Measurements from ENCODE around the gene MYH11.
"Not testable (repeated sequence)": the region's sequence is repeated elsewhere in the genome, so short reads cannot be mapped to it uniquely, and the experiment has no call there.

Gene MYH11

GRCh38 chr16:15874745-15875314, 18.0 kb upstream of the MYH11 start:
- DNase-seq = peak; percentile 65

DNA sequence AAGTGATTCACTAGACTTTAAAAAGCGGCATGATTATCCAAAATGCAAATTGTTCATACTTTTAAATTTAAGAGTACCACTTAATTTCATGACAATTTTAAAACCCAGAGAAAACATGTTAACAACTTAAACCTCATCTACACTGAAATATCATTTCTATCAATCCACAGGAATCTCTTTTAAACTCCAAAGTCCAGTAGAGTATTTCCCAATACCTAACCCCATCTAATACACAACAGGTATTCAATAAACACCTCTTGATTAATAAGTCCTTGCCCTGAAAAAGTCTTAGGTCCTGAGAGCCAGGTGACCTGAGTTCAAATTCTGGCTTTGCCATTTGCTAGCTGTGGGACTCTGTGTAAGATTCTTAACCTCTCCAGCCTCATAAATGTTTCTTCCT, 16.9 kb upstream of the MYH11 start:
- no peak for DNase-seq

DNA sequence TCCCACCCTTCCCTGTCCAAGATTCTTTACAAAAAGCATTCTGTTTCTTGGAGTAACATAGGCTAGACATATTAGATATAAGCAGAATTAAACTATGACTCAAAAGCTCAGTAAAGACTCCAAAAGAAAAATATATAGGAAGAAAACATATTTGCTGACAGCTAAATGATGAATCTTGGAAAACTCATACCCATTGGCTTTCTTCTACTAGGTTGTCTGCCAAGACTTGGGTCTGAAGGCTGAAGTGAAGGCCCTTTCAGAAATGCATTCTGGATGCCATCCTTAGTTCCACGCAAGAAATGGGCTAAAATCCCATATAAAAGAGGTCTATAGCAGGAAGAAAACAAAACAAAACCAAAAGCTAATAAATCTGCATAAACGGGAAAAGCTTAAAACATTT, 16.5 kb upstream of the MYH11 start:
- DNase-seq = no peak

GRCh38 chr16:15870011-15870410, 13.2 kb upstream of the MYH11 start:
- no peak for DNase-seq

DNA sequence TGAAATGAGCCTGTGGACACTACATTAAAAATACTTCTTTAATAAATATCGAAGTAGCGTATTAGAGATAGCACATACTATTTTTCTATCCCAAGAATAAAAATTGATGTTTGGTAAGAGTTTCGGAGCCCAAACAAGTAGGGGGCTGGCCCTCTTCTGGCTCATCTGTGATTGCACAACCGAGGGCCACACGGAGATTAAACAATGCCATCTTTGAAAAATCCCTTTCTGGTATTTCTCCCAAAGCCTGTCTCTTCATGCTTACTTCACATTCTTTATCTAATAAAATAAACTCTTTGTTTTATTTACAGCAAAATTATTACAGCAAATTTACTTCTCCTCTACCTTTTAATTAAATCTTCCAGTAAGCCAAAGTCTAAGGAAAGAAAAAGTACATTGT, 9.6 kb upstream of the MYH11 start:
- DNase-seq = no peak

DNA sequence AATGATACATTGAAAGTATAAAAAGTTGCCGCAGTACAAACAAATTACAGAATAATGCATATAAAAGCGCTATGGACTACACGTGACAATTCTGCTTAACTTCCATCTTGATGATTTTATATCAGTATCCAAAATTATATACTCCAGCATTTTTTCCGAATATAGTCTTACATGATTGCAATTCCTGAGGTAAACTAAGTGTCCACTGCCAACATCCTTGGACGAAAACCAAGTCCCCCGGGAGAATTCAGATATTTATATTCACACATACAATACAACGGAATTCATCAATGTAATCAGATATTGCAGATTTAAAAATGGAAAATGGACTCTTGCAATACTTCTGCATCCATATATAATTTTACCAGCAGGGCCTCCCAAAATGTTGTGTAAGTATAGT, 8.9 kb upstream of the MYH11 start:
- DNase-seq = no peak

- DNase-seq = no peak
These were observed 8.1 kb upstream of the MYH11 start for GRCh38 chr16:15864939-15865338.

GRCh38 chr16:15861996-15862395, 5.2 kb upstream of the MYH11 start:
- DNase-seq = no peak

DNA sequence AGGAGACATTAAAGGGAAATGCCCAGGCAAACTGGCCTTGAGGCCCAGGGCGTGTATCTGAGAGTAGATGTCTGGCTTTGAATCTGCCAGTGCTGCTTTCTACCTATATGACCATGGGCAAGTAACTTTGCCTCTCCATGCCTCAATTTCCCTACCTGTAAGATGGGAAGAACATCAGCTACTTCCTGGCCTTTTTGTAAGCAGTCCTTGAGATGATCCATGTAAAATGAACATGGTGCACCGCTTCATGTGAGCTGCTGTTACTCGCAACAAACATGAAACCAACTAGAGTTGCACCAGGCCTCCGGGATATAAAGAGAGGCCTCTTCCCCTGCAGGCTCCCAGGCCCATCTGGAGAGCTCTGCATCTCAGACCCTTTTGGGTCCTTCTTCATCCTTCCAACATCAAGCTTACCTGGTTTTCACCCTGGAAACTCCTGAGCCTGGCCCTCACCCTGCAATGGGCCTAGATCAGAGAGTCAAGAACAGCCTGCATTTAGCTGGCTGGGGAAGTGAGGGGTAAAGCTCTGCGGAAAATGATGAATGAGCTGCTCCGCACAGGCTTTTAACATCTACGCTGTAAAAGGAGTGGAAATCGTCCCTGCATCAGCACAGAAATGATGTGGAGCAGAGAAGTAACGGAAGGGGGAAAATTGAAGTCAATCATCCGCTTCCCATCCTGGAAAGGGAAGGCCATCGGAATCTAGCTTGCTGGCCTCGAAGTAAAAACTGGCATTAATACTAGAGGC, 2.3 kb upstream of the MYH11 start:
- DNase-seq = no peak

DNA sequence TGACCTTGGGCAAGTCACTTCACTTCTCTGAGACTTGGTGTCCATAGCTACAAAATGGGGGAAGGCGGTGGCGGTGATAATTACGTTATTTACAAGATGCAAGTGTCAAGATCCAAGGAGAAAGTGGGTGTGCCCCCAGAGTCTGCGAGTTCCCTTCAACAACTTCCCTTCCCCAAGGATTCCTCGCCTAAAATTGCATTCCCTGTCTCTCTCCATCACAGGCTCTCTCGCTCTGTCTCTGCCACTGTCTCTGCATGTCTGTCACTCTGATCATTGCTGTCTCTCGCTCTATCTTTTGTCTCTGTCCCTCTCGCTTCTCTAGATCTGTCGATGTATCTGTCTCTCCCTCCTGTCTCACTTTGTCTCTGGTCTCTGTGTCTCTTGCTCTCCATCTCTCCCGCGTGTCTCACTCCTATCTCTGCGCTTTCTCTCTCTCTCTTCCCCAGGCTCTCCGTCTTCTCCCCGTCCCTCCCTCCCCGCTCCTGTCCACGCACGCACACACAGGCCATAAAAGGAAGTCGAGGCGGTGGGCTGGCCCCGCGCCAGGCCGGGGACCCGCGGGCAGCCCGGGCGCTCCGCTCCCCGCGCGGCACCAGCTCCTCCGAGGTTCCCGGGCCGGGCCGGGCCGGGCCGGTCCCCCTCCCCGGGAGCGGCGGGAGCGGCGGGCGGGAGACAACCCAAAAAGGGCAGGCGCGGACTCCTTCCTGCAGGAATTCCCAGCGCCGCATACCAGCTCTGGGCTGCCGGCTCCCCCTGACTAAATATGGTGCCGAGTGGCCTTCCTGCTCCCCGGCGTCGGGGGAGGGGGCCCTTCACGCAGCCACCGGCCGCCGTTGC, 1.1 kb upstream of the MYH11 start:
- DNase-seq = no peak

GRCh38 chr16:15856182-15856581, 646 bp downstream of the MYH11 start:
- DNase-seq = no peak

DNA sequence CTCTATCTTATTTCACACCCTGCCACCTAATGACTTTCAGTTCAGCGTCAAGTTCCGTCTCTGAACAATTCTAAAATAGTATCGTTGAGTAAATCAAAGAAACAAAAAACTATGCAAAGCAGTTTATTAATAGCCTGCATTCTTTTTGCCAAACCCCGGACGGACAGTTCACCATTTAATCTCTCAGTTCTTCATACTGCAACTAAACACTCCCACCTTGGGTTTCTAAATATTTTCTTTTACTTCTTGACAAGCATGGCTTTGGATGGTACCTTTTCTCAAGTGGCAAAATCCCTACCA, 1.2 kb downstream of the MYH11 start:
- DNase-seq = no peak

GRCh38 chr16:15854906-15855703, 1.7 kb downstream of the MYH11 start:
- no peak for DNase-seq

GRCh38 chr16:15854061-15854460, 2.8 kb downstream of the MYH11 start:
- no peak for DNase-seq

- DNase-seq = no peak
These were observed 3.8 kb downstream of the MYH11 start for GRCh38 chr16:15853021-15853420.

- not testable (repeated sequence) for DNase-seq
These were observed 6.3 kb downstream of the MYH11 start for GRCh38 chr16:15850555-15850954.

DNA sequence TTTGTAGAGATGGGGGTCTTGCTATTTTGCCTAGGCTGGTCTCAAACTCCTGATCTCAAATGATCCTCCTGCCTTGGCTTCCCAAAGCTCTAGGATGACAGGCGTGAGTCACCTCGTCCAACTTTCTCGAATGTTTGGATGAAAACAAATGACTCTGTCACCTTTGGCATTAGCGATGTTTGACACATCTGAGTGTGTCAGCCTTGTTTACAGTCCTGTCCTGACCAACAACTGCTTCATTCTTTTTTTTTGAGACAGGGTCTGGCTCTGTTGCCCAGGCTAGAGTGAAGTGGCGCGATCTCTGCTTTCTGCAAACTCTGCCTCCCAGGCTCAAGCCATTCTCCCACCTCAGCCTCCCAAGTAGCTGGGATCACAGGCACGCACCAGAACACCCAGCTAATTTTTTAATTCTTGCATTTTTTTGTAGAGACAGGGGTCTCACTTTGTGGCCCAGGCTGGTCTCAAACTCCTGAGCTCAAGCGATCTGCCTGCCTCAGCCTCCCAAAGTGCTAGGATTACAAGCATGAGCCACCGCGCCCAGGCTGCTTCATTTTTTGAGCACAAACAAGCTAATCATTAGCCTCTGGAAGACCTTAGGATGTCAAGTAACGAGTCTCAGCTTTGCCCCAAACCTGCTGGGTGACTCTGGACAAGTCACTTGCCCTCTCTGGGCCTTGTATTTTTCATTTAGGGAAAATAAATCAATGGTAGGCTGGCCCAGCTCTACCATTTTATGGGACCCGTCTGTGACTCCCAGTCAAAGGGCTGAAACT, 7.4 kb downstream of the MYH11 start:
- no peak for DNase-seq

- no peak for DNase-seq
These were observed 9.1 kb downstream of the MYH11 start for GRCh38 chr16:15847611-15848175.

- DNase-seq = no peak
These were observed 10.3 kb downstream of the MYH11 start for GRCh38 chr16:15846510-15846909.

GRCh38 chr16:15843635-15844279, 13.1 kb downstream of the MYH11 start:
- DNase-seq = no peak

GRCh38 chr16:15839204-15839603, 17.6 kb downstream of the MYH11 start:
- not testable (repeated sequence) for DNase-seq

DNA sequence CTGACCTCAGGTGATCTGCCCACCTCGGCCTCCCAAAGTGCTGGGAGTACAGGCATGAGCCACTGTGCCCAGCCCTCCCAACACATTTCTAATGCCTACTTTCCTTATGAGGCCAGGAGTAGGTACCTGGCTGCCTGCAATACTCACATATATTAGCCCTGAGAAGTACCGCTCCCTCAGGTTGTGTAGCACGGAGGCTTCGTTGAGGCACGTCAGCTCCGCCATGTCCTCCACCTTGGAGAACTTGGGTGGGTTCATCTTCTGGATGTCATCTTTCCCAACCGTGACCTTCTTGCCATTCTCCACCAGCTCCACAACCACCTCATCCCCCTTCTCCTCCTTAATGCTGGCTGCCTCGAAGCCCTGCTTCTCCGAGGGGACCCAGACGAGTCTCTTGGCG, 19.1 kb downstream of the MYH11 start:
- no peak for DNase-seq

Measured in NCI-H82 (cell line).